Transverse colon (tissue), 3 donors: Measurements from ENCODE around the gene CLIC4.

Experiments used
- POLR2A ChIP-seq: fragments of 450-650 bp; IDR thresholded peaks from one replicate; pipeline ENCODE4 v1.6.1; 2016; ENCODE audit warnings: antibody characterized with exemption, mild to moderate bottlenecking, moderate library complexity
- POLR2AphosphoS5 ChIP-seq, 3 donors: sonication (generic); formaldehyde crosslinking; IDR thresholded peaks; one replicate each; pipeline ENCODE4 v1.6.1; 2016; ENCODE audit warnings: antibody characterized with exemption in 3 of 3

- TF ChIP-seq POLR2A = no peak
- no peak for TF ChIP-seq POLR2AphosphoS5 (IDR thresholded peaks at IDR 0.05)
These were observed 11.1 kb downstream of the CLIC4 start for GRCh38 chr1:24756395-24756794.
